Measurements from ENCODE around the gene UCN2.

GRCh38 chr3:48569808-48570450, 6.3 kb upstream of the UCN2 start:
- no peak for TF ChIP-seq CTCF (IDR thresholded peaks at IDR 0.05; ENCODE audit: low read depth, low read length, poor library complexity, severe bottlenecking)
- no peak for TF ChIP-seq EZH2phosphoT487 (IDR thresholded peaks at IDR 0.05; ENCODE audit: borderline replicate concordance, low read length)
